Heart left ventricle (tissue), 13 donors: ENCODE results near the gene RHOV.

ENCODE experiments used
- CTCF ChIP-seq, 12 donors: fragments of 200-600 bp; sonication (generic) in 4 of 12; IDR thresholded peaks; one replicate each; pipeline versions ENCODE4 v1.5.0 to v1.8.0; 2018 to 2022; ENCODE audit warnings: antibody characterized with exemption in 12 of 12, mild to moderate bottlenecking in 5 of 12
- POLR2A ChIP-seq, 2 donors: fragments of 450-650 bp; IDR thresholded peaks; one replicate each; pipeline ENCODE4 v1.6.1; 2017; ENCODE audit warnings: antibody characterized with exemption in 2 of 2, mild to moderate bottlenecking in 2 of 2, moderate library complexity in 2 of 2
- donor health status: ischemic (EF 13 %, LVEDD 7.1; RV severe dilation, severe dysfunction).
- donor health status: DM: no; HTN: yes; CAD: no.
- donor health status: DM: no; HTN: no; CAD: no.
- donor health status: ischemic (EF 25% LVEDD 6.9; RV normal size, moderate dysfunction).
- donor health status: ischemic (EF 25% LVEDD 5.7; RV mildly dilated, moderate dysfunction).
- donor health status: ischemic (EF 35%, LVEDD 5.7; RV mildly dilated, moderate dysfunction).
- donor health status: nonischemic (EF 11% LVEDD 7.7; RV severe dilation, severe dysfunction).
- donor health status: DM: yes; HTN: yes; CAD: no.
- donor health status: PGD.
- donor health status: ischemic (EF 29% LVEDD 5.4; RV normal size, mild dysfunction).
- donor health status: nonischemic (EF 23%, LVEDD 6.1; RV moderate dilation, normal function).

GRCh38 chr15:40845511-40846284 lies 28.3 kb downstream of the RHOV start:
- no peak for TF ChIP-seq CTCF (IDR thresholded peaks at IDR 0.05)
- TF ChIP-seq POLR2A (IDR thresholded peaks at IDR 0.05) = no peak
